ENCODE results near the gene AFG1L.
"Not testable (repeated sequence)": the region's sequence is repeated elsewhere in the genome, so short reads cannot be mapped to it uniquely, and the experiment has no call there.

DNA sequence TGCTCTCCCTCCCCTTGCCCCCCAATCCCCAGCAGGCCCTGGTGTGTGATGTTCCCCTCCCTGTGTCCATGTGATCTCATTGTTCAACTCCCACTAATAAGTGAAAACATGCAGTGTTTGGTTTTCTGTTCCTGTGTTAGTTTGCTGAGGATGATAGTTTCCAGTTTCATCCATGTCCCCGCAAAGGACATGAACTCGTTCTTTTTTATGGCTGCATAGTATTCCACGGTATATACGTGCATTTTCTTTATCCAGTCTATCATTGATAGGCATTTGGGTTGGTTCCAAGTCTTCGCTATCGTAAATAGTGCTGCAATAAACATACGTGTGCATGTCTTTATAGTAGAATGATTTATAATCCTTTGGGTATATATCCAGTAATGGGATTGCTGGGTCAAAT is 49.8 kb upstream of the AFG1L start:
- TF ChIP-seq, protein P1, sequence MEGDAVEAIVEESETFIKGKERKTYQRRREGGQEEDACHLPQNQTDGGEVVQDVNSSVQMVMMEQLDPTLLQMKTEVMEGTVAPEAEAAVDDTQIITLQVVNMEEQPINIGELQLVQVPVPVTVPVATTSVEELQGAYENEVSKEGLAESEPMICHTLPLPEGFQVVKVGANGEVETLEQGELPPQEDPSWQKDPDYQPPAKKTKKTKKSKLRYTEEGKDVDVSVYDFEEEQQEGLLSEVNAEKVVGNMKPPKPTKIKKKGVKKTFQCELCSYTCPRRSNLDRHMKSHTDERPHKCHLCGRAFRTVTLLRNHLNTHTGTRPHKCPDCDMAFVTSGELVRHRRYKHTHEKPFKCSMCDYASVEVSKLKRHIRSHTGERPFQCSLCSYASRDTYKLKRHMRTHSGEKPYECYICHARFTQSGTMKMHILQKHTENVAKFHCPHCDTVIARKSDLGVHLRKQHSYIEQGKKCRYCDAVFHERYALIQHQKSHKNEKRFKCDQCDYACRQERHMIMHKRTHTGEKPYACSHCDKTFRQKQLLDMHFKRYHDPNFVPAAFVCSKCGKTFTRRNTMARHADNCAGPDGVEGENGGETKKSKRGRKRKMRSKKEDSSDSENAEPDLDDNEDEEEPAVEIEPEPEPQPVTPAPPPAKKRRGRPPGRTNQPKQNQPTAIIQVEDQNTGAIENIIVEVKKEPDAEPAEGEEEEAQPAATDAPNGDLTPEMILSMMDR (IDR thresholded peaks at IDR 0.05), result not testable (repeated sequence)
- TF ChIP-seq POLR2A (IDR thresholded peaks at IDR 0.05), result not testable (repeated sequence)
